SK-N-SH (cell line): ENCODE measurements around the gene PXDN. TPM values are rescaled to one million over a fixed set of nuclear protein-coding genes. Genes with fewer than 3 reads are reported as not detected.

ENCODE experiments used
- CTCF ChIA-PET: fragments of 300-600, 350-600 bp; formaldehyde crosslinking; extraction: SDS; loops from one replicate; lab custom pipeline; 2021; lab: Yijun Ruan, JAX
- POLR2A ChIA-PET: fragments of 350-600 bp; sonication (Branson Sonifier 250); formaldehyde crosslinking; extraction: SDS; loops from one replicate; lab custom pipeline; 2020; ENCODE audit warnings: antibody characterized with exemption, inconsistent platforms; lab: Yijun Ruan, JAX
- DNase-seq: peaks from one replicate; pipeline ENCODE4 v3.0.0; 2012
- H2AFZ ChIP-seq: fragments of 200-600 bp; sonication (generic); 2 replicates; pipeline ENCODE4 v1.8.1; 2016; ENCODE audit warnings: antibody characterized with exemption, mild to moderate bottlenecking, low read depth
- H3F3A ChIP-seq: fragments of 200-600 bp; sonication (generic); replicated peaks from 2 replicates; pipeline ENCODE3; 2016; ENCODE audit warnings: antibody characterized with exemption, mild to moderate bottlenecking; ENCODE audit not compliant: insufficient read depth
- H3K27ac ChIP-seq, 2 experiments: fragments of 200-500 bp in 1 of 2; fragments of 200-600 bp in 1 of 2; sonication (Bioruptor generic) in 1 of 2; sonication (generic), shearing (Covaris generic) in 1 of 2; 2 replicates each; pipeline versions ENCODE4 v1.5.1 to v1.6.1; 2014 to 2016; ENCODE audit warnings: low read depth in 2 of 2, inconsistent platforms in 1 of 2, low read length in 1 of 2, mild to moderate bottlenecking in 1 of 2, mixed read lengths in 1 of 2
- H3K27me3 ChIP-seq: fragments of 200-600 bp; sonication (generic), shearing (Covaris generic); 2 replicates; pipeline ENCODE4 v1.6.1; 2016; ENCODE audit warnings: mixed run types; ENCODE audit not compliant: insufficient read depth
- H3K36me3 ChIP-seq, 2 experiments: fragments of 200-500 bp in 1 of 2; fragments of 200-600 bp in 1 of 2; sonication (Bioruptor generic) in 1 of 2; sonication (generic) in 1 of 2; replicated peaks in 1 of 2; 2 replicates each; pipeline versions ENCODE3 to v1.5.1; 2014 to 2016; ENCODE audit warnings: low read length in 1 of 2, mild to moderate bottlenecking in 1 of 2; ENCODE audit not compliant: insufficient read depth in 2 of 2, control insufficient read depth in 1 of 2
- H3K4me1 ChIP-seq, 2 experiments: fragments of 200-500 bp in 1 of 2; fragments of 200-600 bp in 1 of 2; sonication (Bioruptor generic) in 1 of 2; sonication (generic), shearing (Covaris generic) in 1 of 2; 2 replicates each; pipeline versions ENCODE4 v1.5.1 to v1.6.1; 2014 to 2016; ENCODE audit warnings: low read depth in 1 of 2, low read length in 1 of 2, mixed run types in 1 of 2; ENCODE audit not compliant: insufficient read depth in 2 of 2, control insufficient read depth in 1 of 2
- H3K4me2 ChIP-seq: fragments of 200-600 bp; sonication (generic), shearing (Covaris generic); 2 replicates; pipeline ENCODE4 v1.6.1; 2017; ENCODE audit warnings: mixed run types
- H3K4me3 ChIP-seq, 2 experiments: fragments of 200-500 bp in 1 of 2; fragments of 200-600 bp in 1 of 2; sonication (Bioruptor generic) in 1 of 2; sonication (generic), shearing (Covaris generic) in 1 of 2; 2 replicates each; pipeline versions ENCODE4 v1.5.1 to v1.8.1; 2014 to 2016; ENCODE audit warnings: low read depth in 2 of 2, inconsistent platforms in 1 of 2, low read length in 1 of 2, mild to moderate bottlenecking in 1 of 2, mixed read lengths in 1 of 2, moderate library complexity in 1 of 2
- H3K79me2 ChIP-seq: fragments of 200-600 bp; sonication (generic); 2 replicates; pipeline ENCODE4 v1.8.1; 2017; ENCODE audit warnings: mild to moderate bottlenecking; ENCODE audit not compliant: insufficient read depth
- H3K9ac ChIP-seq: fragments of 200-600 bp; sonication (generic); 2 replicates; pipeline ENCODE4 v1.6.1; 2017; ENCODE audit warnings: mixed run types
- H3K9me2 ChIP-seq: fragments of 200-600 bp; sonication (generic); 2 replicates; pipeline ENCODE4 v1.6.1; 2017; ENCODE audit warnings: mixed run types
- H3K9me3 ChIP-seq: fragments of 200-600 bp; sonication (generic); 2 replicates; pipeline ENCODE4 v1.6.1; 2017; ENCODE audit warnings: mixed run types, mild to moderate bottlenecking, moderate library complexity
- H4K20me1 ChIP-seq: fragments of 200-600 bp; sonication (generic); 2 replicates; pipeline ENCODE4 v1.6.1; 2017; ENCODE audit warnings: mild to moderate bottlenecking, mixed run types; ENCODE audit not compliant: insufficient read depth
- ELF1 ChIP-seq: IDR thresholded peaks from 2 replicates; pipeline ENCODE4 v1.4.0; 2012
- EP300 ChIP-seq, 2 experiments: IDR thresholded peaks; 2 replicates each; pipeline versions ENCODE4 v1.4.0 to v1.6.1; 2012; ENCODE audit warnings: borderline replicate concordance in 1 of 2, low read depth in 1 of 2, low read length in 1 of 2
- EZH2phosphoT487 ChIP-seq: fragments of 200-600 bp; sonication (generic); IDR thresholded peaks from 2 replicates; pipeline ENCODE4 v1.6.1; 2017; ENCODE audit warnings: low read depth, mixed run types, mild to moderate bottlenecking, antibody characterized with exemption, moderate library complexity, borderline replicate concordance
- FOXJ3 ChIP-seq: sonication (generic); formaldehyde crosslinking; IDR thresholded peaks from 2 replicates; pipeline ENCODE4 v1.5.1; 2020; ENCODE audit warnings: mild to moderate bottlenecking, missing genetic modification reagents
- FOXM1 ChIP-seq: IDR thresholded peaks from 2 replicates; pipeline ENCODE4 v1.4.0; 2012; ENCODE audit warnings: low read depth, mild to moderate bottlenecking
- GABPA ChIP-seq: IDR thresholded peaks from 2 replicates; pipeline ENCODE4 v1.4.0; 2012; ENCODE audit warnings: low read depth, mild to moderate bottlenecking
- GATA2 ChIP-seq: sonication (generic); formaldehyde crosslinking; IDR thresholded peaks from 2 replicates; pipeline ENCODE4 v1.5.0; 2020; ENCODE audit warnings: mild to moderate bottlenecking, missing genetic modification reagents
- JUND ChIP-seq: IDR thresholded peaks from 2 replicates; pipeline ENCODE4 v1.4.0; 2012
- MEF2A ChIP-seq: IDR thresholded peaks from 2 replicates; pipeline ENCODE4 v1.4.0; 2012; ENCODE audit warnings: low read depth, borderline replicate concordance
- MXI1 ChIP-seq: IDR thresholded peaks from 2 replicates; pipeline ENCODE4 v1.6.1; 2012; ENCODE audit warnings: mild to moderate bottlenecking, low read depth, low read length, improper control_type of control experiment
- NFIC ChIP-seq: IDR thresholded peaks from 2 replicates; pipeline ENCODE4 v1.4.0; 2012; ENCODE audit warnings: borderline replicate concordance
- RAD21 ChIP-seq: IDR thresholded peaks from 2 replicates; pipeline ENCODE4 v1.6.1; 2012; ENCODE audit warnings: mild to moderate bottlenecking, low read length
- RFX5 ChIP-seq: IDR thresholded peaks from 2 replicates; pipeline ENCODE4 v1.6.1; 2012; ENCODE audit warnings: mild to moderate bottlenecking, improper control_type of control experiment, low read length
- RXRA ChIP-seq: IDR thresholded peaks from 2 replicates; pipeline ENCODE4 v1.4.0; 2012; ENCODE audit warnings: low read depth, mild to moderate bottlenecking, borderline replicate concordance
- SMC3 ChIP-seq: IDR thresholded peaks from 2 replicates; pipeline ENCODE4 v1.6.1; 2012; ENCODE audit warnings: low read depth, low read length, improper control_type of control experiment
- TAF1 ChIP-seq: IDR thresholded peaks from 2 replicates; pipeline ENCODE4 v1.6.1; 2012; ENCODE audit warnings: low read depth, mild to moderate bottlenecking, low read length, moderate library complexity, borderline replicate concordance
- YY1 ChIP-seq: IDR thresholded peaks from 2 replicates; pipeline ENCODE4 v1.4.0; 2012; ENCODE audit warnings: low read depth, mild to moderate bottlenecking
- WGBS: methylation state at CpG from one replicate; pipeline ENCODE4 v1.1.6; 2017; ENCODE audit warnings: low lambda C conversion rate; 5-methylcytosine and 5-hydroxymethylcytosine counted together
- polyA plus RNA-seq, 3 experiments: library from polyadenylated mRNA; depleted of rRNA; stranded (reverse); fragments of >200 nt; gene quantifications; 2 replicates each; pipeline ENCODE4 v1.2.3, GENCODE V29; 2012
- TF ChIP-seq, protein P1 (sequence below): IDR thresholded peaks from 2 replicates; pipeline ENCODE4; 2012
- TF ChIP-seq, protein P2 (sequence below): fragments of 150-350 bp; IDR thresholded peaks from 2 replicates; pipeline ENCODE4 v1.6.1; 2017; ENCODE audit warnings: antibody characterized with exemption, low read length, low read depth, borderline replicate concordance
- TF ChIP-seq, protein P3 (sequence below): IDR thresholded peaks from 2 replicates; pipeline ENCODE4 v1.4.0; 2012; ENCODE audit warnings: low read depth, borderline replicate concordance
- TF ChIP-seq, protein P4 (sequence below): IDR thresholded peaks from 2 replicates; pipeline ENCODE4 v1.4.0; 2012; ENCODE audit warnings: low read depth, borderline replicate concordance

PXDN gene
- polyA plus RNA-seq, 1 of the 3 experiments (the other 2 are of a cell fraction): 146 TPM

DNA sequence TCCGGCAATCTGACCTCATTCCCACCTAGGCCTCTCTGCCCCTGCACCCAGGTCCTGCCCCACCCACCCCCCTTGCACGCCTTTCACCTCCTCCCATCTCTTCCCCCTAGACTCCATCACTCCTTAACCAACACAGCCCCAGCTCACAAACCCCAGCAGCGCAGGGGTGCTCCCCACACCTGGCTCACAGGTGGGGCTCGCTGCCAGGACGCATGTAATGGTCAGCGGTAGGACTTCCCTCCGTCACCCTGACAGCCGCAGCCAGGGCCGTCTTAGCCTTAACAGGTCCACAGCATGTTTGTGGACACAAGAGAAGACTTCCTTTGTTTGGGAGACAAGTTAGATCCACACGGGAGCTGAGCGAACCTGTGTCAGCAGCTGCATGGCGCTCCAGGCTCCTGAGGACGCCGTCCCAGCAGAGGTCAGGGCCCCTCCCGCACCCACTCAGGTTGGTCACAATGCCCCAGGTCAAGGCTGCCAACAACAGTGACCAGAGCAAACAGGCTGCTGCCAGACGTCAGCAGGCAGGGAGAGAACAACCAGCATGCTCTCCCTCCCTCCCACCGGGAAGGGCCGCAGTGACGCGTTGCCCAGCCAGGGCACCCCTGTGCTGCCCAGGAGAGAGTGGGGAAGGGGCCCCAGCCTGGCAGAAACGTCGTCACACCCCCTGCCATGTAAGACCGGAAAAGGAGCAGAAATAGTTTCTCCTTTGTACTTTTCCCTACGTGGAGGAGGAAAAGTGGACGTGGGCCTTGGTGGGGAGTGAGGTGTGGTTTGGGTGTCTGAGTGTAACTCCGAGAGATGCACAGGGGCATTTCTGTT is 68.0 kb downstream of the PXDN start:
- H3K79me2 ChIP-seq: peaks cover 4% of the 10 kb centered on the region; the same call in 1 of the 2 replicates
- TF ChIP-seq ELF1 (no peak), EZH2phosphoT487 (no peak)
- no peaks in the 10 kb centered on the region for H4K20me1 ChIP-seq
- H3K9me2 ChIP-seq: no peaks in the 10 kb centered on the region
- no peak for DNase-seq
- H3K4me2 ChIP-seq: peak overlapping the region; percentile 69
- no peaks in the 10 kb centered on the region for H3K27me3 ChIP-seq
- peaks cover 16% of the 10 kb centered on the region for H3F3A ChIP-seq
- H3K9ac ChIP-seq: peak overlapping the region; percentile 41
- peak overlapping the region in 1 of 2 experiments; percentile 64; a peak in 2 of 4 replicates for H3K27ac ChIP-seq
- no peak overlapping the region; a peak in 1 of 4 replicates for H3K4me3 ChIP-seq
- H3K36me3 ChIP-seq: peaks cover 49 to 61% of the 10 kb centered on the region in 2 experiments
- H2AFZ ChIP-seq: no peak overlapping the region
- H3K9me3 ChIP-seq: no peaks in the 10 kb centered on the region
- ChIA-PET CTCF (interaction anchor here (1.4 kb wide), 2 partner anchors 75 to 93 kb away, joined by 3 to 7 read pairs; no protein-coding TSS in a partner anchor), POLR2A (interaction anchor here (1.0 to 1.1 kb wide), 2 partner anchors 7 to 10 kb away, joined by 4 read pairs; no protein-coding TSS in a partner anchor)
- peaks cover 0 to 11% of the 10 kb centered on the region in 2 experiments; a peak in 3 of 4 replicates for H3K4me1 ChIP-seq
- 92% methylated on average over 26 of the region's 26 CpGs for WGBS

DNA sequence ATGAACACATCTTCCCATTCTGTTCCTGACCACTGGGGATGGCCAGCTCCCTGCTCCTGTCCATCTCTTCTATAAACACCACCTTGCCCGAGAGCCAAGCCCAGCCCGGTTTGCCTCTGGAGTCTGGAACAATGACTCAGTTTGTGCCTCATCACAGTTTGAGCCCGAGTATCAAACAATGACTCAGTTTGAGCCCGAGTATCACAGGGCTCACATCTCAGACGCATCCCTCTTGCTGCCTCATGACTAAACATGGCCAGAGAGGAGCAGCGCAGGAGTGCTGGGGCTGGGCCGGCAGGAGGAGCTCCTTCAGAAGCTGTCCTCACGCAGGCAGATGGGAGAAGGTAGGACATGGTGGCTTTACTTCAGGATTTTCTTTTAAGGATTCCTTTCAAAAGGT is 68.7 kb downstream of the PXDN start:
- peaks cover 54 to 65% of the 10 kb centered on the region in 2 experiments for H3K36me3 ChIP-seq
- ChIA-PET POLR2A (interaction anchor here (1.0 to 1.1 kb wide), 2 partner anchors 8 to 10 kb away, joined by 4 read pairs; no protein-coding TSS in a partner anchor), CTCF (interaction anchor here (1.0 to 1.5 kb wide), 4 partner anchors 8 to 94 kb away, joined by 3 to 7 read pairs (median 4); no protein-coding TSS in a partner anchor)
- H3F3A ChIP-seq: peaks cover 16% of the 10 kb centered on the region
- peak overlapping the region; percentile 41; the same call in 1 of the 2 replicates for H3K9ac ChIP-seq
- H3K4me2 ChIP-seq: peak overlapping the region; percentile 69
- H3K4me3 ChIP-seq: no peak overlapping the region
- no peak for DNase-seq
- no peaks in the 10 kb centered on the region for H4K20me1 ChIP-seq
- H3K27me3 ChIP-seq: no peaks in the 10 kb centered on the region
- H3K4me1 ChIP-seq: peaks cover 0 to 11% of the 10 kb centered on the region in 2 experiments; a peak in 3 of 4 replicates
- H3K79me2 ChIP-seq: peaks cover 4% of the 10 kb centered on the region; the same call in 1 of the 2 replicates
- H3K9me2 ChIP-seq: no peaks in the 10 kb centered on the region
- H3K9me3 ChIP-seq: no peaks in the 10 kb centered on the region
- 23% methylated on average over 8 of the region's 8 CpGs for WGBS
- no peak overlapping the region for H2AFZ ChIP-seq
- peak overlapping the region in 1 of 2 experiments; percentile 64; a peak in 2 of 4 replicates for H3K27ac ChIP-seq
- no peak for TF ChIP-seq EZH2phosphoT487
- TF ChIP-seq YY1: no peak; the same call in 1 of the 2 replicates
- TF ChIP-seq, protein P1, sequence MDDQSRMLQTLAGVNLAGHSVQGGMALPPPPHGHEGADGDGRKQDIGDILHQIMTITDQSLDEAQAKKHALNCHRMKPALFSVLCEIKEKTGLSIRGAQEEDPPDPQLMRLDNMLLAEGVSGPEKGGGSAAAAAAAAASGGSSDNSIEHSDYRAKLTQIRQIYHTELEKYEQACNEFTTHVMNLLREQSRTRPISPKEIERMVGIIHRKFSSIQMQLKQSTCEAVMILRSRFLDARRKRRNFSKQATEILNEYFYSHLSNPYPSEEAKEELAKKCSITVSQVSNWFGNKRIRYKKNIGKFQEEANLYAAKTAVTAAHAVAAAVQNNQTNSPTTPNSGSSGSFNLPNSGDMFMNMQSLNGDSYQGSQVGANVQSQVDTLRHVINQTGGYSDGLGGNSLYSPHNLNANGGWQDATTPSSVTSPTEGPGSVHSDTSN: peak; percentile 49; the same call in 1 of the 2 replicates
- peak; percentile 51 for TF ChIP-seq RAD21
- TF ChIP-seq TAF1: peak; percentile 81; the same call in 1 of the 2 replicates
- peak; percentile 86; the same call in 1 of the 2 replicates for TF ChIP-seq JUND
- no peak for TF ChIP-seq ELF1
- no peak; a peak in 1 of 4 replicates for TF ChIP-seq EP300 (IDR thresholded peaks at IDR 0.05; ENCODE audit: borderline replicate concordance in 1 of 2, low read depth in 1 of 2, low read length in 1 of 2)
- TF ChIP-seq GATA2 (CRISPR knock-in tag): no peak
- no peak; the same call in 1 of the 2 replicates for TF ChIP-seq RXRA
- TF ChIP-seq, protein P2, sequence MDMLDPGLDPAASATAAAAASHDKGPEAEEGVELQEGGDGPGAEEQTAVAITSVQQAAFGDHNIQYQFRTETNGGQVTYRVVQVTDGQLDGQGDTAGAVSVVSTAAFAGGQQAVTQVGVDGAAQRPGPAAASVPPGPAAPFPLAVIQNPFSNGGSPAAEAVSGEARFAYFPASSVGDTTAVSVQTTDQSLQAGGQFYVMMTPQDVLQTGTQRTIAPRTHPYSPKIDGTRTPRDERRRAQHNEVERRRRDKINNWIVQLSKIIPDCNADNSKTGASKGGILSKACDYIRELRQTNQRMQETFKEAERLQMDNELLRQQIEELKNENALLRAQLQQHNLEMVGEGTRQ: no peak
- TF ChIP-seq NFIC: peak; percentile 60
- no peak for TF ChIP-seq FOXJ3 (CRISPR knock-in tag)
- TF ChIP-seq SMC3: peak; percentile 74
- TF ChIP-seq, protein P3, sequence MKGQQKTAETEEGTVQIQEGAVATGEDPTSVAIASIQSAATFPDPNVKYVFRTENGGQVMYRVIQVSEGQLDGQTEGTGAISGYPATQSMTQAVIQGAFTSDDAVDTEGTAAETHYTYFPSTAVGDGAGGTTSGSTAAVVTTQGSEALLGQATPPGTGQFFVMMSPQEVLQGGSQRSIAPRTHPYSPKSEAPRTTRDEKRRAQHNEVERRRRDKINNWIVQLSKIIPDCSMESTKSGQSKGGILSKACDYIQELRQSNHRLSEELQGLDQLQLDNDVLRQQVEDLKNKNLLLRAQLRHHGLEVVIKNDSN: no peak
- TF ChIP-seq FOXM1: no peak
- TF ChIP-seq RFX5: no peak
- no peak for TF ChIP-seq MXI1
- no peak for TF ChIP-seq GABPA
- TF ChIP-seq, protein P4, sequence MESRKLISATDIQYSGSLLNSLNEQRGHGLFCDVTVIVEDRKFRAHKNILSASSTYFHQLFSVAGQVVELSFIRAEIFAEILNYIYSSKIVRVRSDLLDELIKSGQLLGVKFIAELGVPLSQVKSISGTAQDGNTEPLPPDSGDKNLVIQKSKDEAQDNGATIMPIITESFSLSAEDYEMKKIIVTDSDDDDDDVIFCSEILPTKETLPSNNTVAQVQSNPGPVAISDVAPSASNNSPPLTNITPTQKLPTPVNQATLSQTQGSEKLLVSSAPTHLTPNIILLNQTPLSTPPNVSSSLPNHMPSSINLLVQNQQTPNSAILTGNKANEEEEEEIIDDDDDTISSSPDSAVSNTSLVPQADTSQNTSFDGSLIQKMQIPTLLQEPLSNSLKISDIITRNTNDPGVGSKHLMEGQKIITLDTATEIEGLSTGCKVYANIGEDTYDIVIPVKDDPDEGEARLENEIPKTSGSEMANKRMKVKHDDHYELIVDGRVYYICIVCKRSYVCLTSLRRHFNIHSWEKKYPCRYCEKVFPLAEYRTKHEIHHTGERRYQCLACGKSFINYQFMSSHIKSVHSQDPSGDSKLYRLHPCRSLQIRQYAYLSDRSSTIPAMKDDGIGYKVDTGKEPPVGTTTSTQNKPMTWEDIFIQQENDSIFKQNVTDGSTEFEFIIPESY: no peak
- no peak for TF ChIP-seq MEF2A
